Osteoblast (primary cell): ENCODE data around the gene PPIP5K1. TPM values are rescaled to one million over a fixed set of nuclear protein-coding genes. Genes with fewer than 3 reads are reported as not detected.
A peak's percentile ranks its signal among the peaks of the same experiment; 100 is the strongest.

Experiments used
- DNase-seq: peaks from one replicate; pipeline ENCODE4 v3.0.0; 2011; ENCODE audit warnings: low spot score, mixed read lengths; ENCODE audit not compliant: insufficient read length; ENCODE audit errors: missing footprints
- H2AFZ ChIP-seq: 2 replicates; pipeline ENCODE4 v1.6.0; 2011; ENCODE audit warnings: mild to moderate bottlenecking, low read length
- H3K27ac ChIP-seq: 2 replicates; pipeline ENCODE4 v1.5.1; 2011; ENCODE audit warnings: mild to moderate bottlenecking, low read depth, low read length, moderate library complexity
- H3K27me3 ChIP-seq: 2 replicates; pipeline ENCODE4 v1.6.0; 2012; ENCODE audit warnings: mild to moderate bottlenecking, control low read depth, inconsistent platforms, low read length, moderate library complexity; ENCODE audit not compliant: insufficient read depth
- H3K36me3 ChIP-seq: 2 replicates; pipeline ENCODE4 v1.5.1; 2011; ENCODE audit warnings: mild to moderate bottlenecking, low read length, control low read depth, moderate library complexity; ENCODE audit not compliant: insufficient read depth
- H3K4me1 ChIP-seq: 2 replicates; pipeline ENCODE4 v1.5.1; 2011; ENCODE audit warnings: mild to moderate bottlenecking, low read length, control low read depth, moderate library complexity; ENCODE audit not compliant: insufficient read depth
- H3K4me2 ChIP-seq: 2 replicates; pipeline ENCODE4 v1.6.0; 2011; ENCODE audit warnings: mild to moderate bottlenecking, low read length; ENCODE audit not compliant: insufficient read depth
- H3K4me3 ChIP-seq: fragments of 200-600 bp; sonication (generic); 3 replicates; pipeline ENCODE4 v1.5.1; 2012; ENCODE audit warnings: mild to moderate bottlenecking, low read length, inconsistent platforms; ENCODE audit not compliant: insufficient read depth
- H3K79me2 ChIP-seq: 2 replicates; pipeline ENCODE4 v1.6.0; 2012; ENCODE audit warnings: mild to moderate bottlenecking, low read length, control low read depth, inconsistent platforms; ENCODE audit not compliant: insufficient read depth
- H3K9me3 ChIP-seq: 2 replicates; pipeline ENCODE4 v1.5.1; 2011; ENCODE audit warnings: low read depth, low read length, control low read depth
- H4K20me1 ChIP-seq: 2 replicates; pipeline ENCODE4 v1.6.0; 2012; ENCODE audit warnings: mild to moderate bottlenecking, low read length, control low read depth; ENCODE audit not compliant: insufficient read depth
- total RNA-seq: library from RNA; depleted of rRNA; stranded (reverse); fragments of >200 nt; gene quantifications from 2 replicates; pipeline ENCODE4 v1.2.3, GENCODE V29; 2012
- TF ChIP-seq, protein P1 (sequence below): IDR thresholded peaks from 2 replicates; pipeline ENCODE4 v1.5.1; 2011; ENCODE audit warnings: mild to moderate bottlenecking, low read depth, low read length, moderate library complexity; ENCODE audit errors: extremely low read depth

Gene PPIP5K1
- total RNA-seq, 1 donor, result 20.3 TPM

DNA sequence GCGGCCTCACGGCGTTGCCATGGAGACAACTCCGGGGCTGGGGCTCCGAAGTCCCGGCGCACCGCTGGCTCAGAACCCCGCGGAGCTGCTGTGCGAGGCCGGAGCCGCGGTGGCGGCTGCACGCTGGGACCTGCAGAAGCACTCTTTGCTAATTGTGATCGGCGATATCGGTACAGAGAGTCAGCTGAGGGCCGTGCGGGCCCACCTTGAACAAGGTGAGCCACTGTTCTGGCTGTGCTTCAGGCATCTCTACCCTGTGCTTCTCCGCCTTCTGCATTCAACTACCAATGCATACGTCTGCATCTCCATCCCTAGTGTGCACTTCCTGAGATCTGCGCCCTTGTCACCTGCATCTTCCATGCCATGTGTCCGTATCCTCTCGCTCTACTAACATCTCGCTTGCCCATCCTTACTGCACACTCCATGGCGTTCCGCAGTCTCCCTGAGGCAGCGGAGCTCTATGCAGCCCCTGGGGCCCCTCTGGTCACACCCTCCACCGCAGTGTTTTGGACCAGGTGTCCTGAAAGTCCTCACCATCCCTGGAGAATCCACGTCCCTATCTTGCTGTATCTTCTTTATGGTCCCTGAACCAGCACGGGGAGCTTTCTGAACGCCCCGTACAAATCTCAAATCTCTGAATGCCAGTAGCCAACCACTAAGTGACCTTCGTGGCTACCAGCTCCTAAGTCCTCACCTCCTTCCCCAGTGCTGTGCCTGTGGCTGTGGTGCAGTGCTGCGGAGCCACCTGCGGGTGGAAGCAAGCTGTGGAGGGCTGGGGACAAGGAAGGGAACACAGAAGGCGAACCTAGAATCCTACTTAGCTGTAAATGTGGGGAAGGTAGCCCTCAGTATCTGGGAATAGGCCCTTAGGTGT is 78.8 kb downstream of the PPIP5K1 start:
- Histone ChIP-seq H2AFZ (peak overlapping the region; percentile 90), H3K36me3 (no peaks in the 10 kb centered on the region), H3K4me2 (peak overlapping the region; percentile 99), H4K20me1 (no peaks in the 10 kb centered on the region), H3K4me1 (peaks cover 53% of the 10 kb centered on the region), H3K9me3 (no peaks in the 10 kb centered on the region), H3K79me2 (peaks cover 2% of the 10 kb centered on the region), H3K27ac (peak overlapping the region; percentile 44), H3K27me3 (no peaks in the 10 kb centered on the region), H3K4me3 (peak overlapping the region; percentile 79)
- TF ChIP-seq, protein P1, sequence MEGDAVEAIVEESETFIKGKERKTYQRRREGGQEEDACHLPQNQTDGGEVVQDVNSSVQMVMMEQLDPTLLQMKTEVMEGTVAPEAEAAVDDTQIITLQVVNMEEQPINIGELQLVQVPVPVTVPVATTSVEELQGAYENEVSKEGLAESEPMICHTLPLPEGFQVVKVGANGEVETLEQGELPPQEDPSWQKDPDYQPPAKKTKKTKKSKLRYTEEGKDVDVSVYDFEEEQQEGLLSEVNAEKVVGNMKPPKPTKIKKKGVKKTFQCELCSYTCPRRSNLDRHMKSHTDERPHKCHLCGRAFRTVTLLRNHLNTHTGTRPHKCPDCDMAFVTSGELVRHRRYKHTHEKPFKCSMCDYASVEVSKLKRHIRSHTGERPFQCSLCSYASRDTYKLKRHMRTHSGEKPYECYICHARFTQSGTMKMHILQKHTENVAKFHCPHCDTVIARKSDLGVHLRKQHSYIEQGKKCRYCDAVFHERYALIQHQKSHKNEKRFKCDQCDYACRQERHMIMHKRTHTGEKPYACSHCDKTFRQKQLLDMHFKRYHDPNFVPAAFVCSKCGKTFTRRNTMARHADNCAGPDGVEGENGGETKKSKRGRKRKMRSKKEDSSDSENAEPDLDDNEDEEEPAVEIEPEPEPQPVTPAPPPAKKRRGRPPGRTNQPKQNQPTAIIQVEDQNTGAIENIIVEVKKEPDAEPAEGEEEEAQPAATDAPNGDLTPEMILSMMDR, result peak; percentile 30
- no peak for DNase-seq

DNA sequence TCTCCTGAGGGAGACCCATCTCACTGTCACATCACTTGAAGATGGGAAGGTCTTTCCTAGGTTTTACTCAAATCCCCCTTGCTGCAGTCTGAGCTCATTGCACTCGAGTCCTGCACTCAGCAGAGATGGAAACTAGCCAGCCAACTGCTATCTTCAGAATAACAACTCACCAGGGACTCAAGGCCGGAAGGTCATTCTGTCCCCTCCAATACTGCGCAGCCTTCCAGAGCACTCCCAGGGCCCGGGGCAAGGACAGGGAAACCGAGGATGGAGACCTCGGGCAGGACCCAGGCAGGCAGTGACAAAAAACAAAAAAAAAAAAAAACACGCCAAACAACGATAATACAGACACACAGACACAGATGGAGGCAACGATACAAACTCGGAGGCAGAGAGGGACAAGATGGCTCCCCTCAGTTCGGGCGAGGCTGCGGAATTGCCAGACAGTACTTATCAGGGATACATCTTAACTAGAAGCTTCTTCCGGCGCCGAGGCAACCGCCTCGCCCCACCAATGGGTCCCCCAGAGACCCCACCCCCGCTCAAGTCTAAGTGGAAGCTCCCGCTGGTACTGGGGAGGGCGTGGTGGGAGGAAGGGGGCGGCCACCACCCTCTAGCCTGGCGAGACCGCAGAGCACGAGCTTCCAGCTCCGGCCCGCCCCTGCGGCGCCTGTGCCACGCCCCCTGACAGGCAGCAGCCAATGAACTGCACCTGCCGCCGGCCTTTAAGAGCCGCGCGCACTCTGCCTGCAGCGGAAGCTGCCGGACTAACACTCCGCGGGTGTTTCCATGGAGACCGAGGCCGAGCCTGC is 79.6 kb downstream of the PPIP5K1 start:
- H3K27ac ChIP-seq, result peak overlapping the region; percentile 92
- H3K4me2 ChIP-seq, result peak overlapping the region; percentile 99
- TF ChIP-seq, protein P1, result peak; percentile 29
- no peaks in the 10 kb centered on the region for H3K27me3 ChIP-seq
- peak overlapping the region; percentile 90 for H2AFZ ChIP-seq
- H4K20me1 ChIP-seq, result no peaks in the 10 kb centered on the region
- H3K4me3 ChIP-seq, result peak overlapping the region; percentile 79
- DNase-seq, result peak; percentile 97
- no peaks in the 10 kb centered on the region for H3K36me3 ChIP-seq
- peaks cover 55% of the 10 kb centered on the region for H3K4me1 ChIP-seq
- H3K79me2 ChIP-seq, result peaks cover 2% of the 10 kb centered on the region
- no peaks in the 10 kb centered on the region for H3K9me3 ChIP-seq

DNA sequence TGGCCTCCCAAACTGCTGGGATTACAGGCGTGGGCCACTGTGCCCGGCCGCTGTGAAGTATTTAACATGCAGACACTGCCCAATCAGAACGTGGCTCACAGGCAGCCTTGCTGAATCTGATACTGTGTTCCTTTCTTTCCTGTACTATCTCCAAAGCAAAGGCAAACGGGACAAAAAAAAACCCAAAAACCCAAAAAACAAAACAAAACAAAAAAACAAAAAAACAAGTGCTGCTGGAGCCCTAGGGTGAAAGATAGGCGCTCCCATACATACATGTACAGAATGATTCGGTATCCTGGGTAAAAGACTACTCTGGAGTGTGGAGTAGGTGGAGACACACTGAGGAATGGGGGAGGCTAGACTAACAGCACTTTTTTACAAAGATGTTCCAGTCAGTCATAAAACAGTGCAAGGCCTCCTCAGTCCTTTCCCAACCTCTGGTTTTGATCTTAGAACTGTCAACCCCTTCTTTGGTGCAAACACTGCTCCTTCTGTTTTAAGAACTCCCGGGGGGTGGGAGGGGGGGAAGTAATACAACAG is 80.3 kb downstream of the PPIP5K1 start:
- Histone ChIP-seq H3K4me3 (peak overlapping the region; percentile 79), H4K20me1 (no peaks in the 10 kb centered on the region), H3K4me2 (peak overlapping the region; percentile 99), H3K4me1 (peaks cover 58% of the 10 kb centered on the region), H3K9me3 (no peaks in the 10 kb centered on the region), H3K79me2 (peaks cover 2% of the 10 kb centered on the region), H3K27me3 (no peaks in the 10 kb centered on the region), H3K36me3 (no peaks in the 10 kb centered on the region), H3K27ac (peak overlapping the region; percentile 92), H2AFZ (peak overlapping the region; percentile 17)
- DNase-seq, result peak; percentile 68
- TF ChIP-seq, protein P1, result no peak
